ENCODE measurements around the gene BCR. TPM values are rescaled to one million over a fixed set of nuclear protein-coding genes. Genes with fewer than 3 reads are reported as not detected.

BCR gene
- total RNA-seq, 2 experiments from 2014 or later: 30.4 to 32.0 TPM

GRCh38 chr22:23267226-23268043 is 87.1 kb downstream of the BCR start:
- Mint-ChIP-seq H3K4me3 (no peak overlapping the region), H3K36me3 (ENCODE audit: low read depth) (peaks cover 4% of the 10 kb centered on the region), H3K27me3 (no peaks in the 10 kb centered on the region), H3K9me3 (no peaks in the 10 kb centered on the region), H3K4me1 (ENCODE audit: low read depth) (no peaks in the 10 kb centered on the region), H3K27ac (no peak overlapping the region)
- intact Hi-C loops (cut with micrococcal nuclease): no loop called here
- ATAC-seq (no peak), DNase-seq (no peak)
- POLR2A ChIA-PET: no interaction called here
- CTCF ChIA-PET: interaction anchor here (1.3 to 3.1 kb wide), 2 partner anchors 23 to 89 kb away, joined by 3 to 8 read pairs; no protein-coding TSS in a partner anchor
- TF ChIP-seq CTCF (IDR thresholded peaks at IDR 0.05): no peak

- no peaks in the 10 kb centered on the region for H3K9me3 Mint-ChIP-seq
- ChIA-PET CTCF (interaction anchor here (1.3 to 3.1 kb wide), 2 partner anchors 22 to 90 kb away, joined by 3 to 8 read pairs; no protein-coding TSS in a partner anchor), POLR2A (no interaction called here)
- peaks cover 4% of the 10 kb centered on the region for H3K36me3 Mint-ChIP-seq (ENCODE audit: low read depth)
- no peak overlapping the region for H3K27ac Mint-ChIP-seq
- no peak overlapping the region for H3K4me3 Mint-ChIP-seq
- DNase-seq (no peak), ATAC-seq (no peak)
- intact Hi-C loops (cut with micrococcal nuclease): no loop called here
- H3K27me3 Mint-ChIP-seq: no peaks in the 10 kb centered on the region
- TF ChIP-seq CTCF (IDR thresholded peaks at IDR 0.05): no peak
- no peaks in the 10 kb centered on the region for H3K4me1 Mint-ChIP-seq (ENCODE audit: low read depth)
Measured at GRCh38 chr22:23268139-23268712, 87.9 kb downstream of the BCR start.

GRCh38 chr22:23268877-23269276 is 88.6 kb downstream of the BCR start:
- H3K4me1 Mint-ChIP-seq (ENCODE audit: low read depth): no peaks in the 10 kb centered on the region
- ChIA-PET POLR2A (no interaction called here), CTCF (interaction anchor here (1.0 to 3.1 kb wide), 3 partner anchors 13 to 91 kb away, joined by 3 to 8 read pairs (median 4); no protein-coding TSS in a partner anchor)
- H3K27me3 Mint-ChIP-seq: no peaks in the 10 kb centered on the region
- H3K36me3 Mint-ChIP-seq (ENCODE audit: low read depth): peaks cover 6% of the 10 kb centered on the region
- intact Hi-C loops (cut with micrococcal nuclease): no loop called here
- DNase-seq: no peak
- ATAC-seq: no peak
- no peak for TF ChIP-seq CTCF (IDR thresholded peaks at IDR 0.05)
- no peak overlapping the region for H3K4me3 Mint-ChIP-seq
- no peaks in the 10 kb centered on the region for H3K9me3 Mint-ChIP-seq
- no peak overlapping the region for H3K27ac Mint-ChIP-seq

- intact Hi-C loops (cut with micrococcal nuclease): no loop called here
- H3K27ac Mint-ChIP-seq: no peak overlapping the region
- H3K9me3 Mint-ChIP-seq: no peaks in the 10 kb centered on the region
- no peak for DNase-seq
- ChIA-PET POLR2A (no interaction called here), CTCF (interaction anchor here (1.0 to 2.3 kb wide), 2 partner anchors 12 to 13 kb away, joined by 4 to 7 read pairs; no protein-coding TSS in a partner anchor)
- H3K4me1 Mint-ChIP-seq (ENCODE audit: low read depth): no peaks in the 10 kb centered on the region
- H3K4me3 Mint-ChIP-seq: no peak overlapping the region
- no peaks in the 10 kb centered on the region for H3K27me3 Mint-ChIP-seq
- TF ChIP-seq CTCF (IDR thresholded peaks at IDR 0.05): no peak
- peaks cover 6% of the 10 kb centered on the region for H3K36me3 Mint-ChIP-seq (ENCODE audit: low read depth)
- no peak for ATAC-seq
Measured at GRCh38 chr22:23269441-23270211, 89.3 kb downstream of the BCR start.

Measured in activated CD8-positive, alpha-beta T cell treated with anti-CD3 and anti-CD28 coated beads for 36 hours (primary cell).